ENCODE data around the gene VPS4B.
A peak's percentile ranks its signal among the peaks of the same experiment; 100 is the strongest.

VPS4B gene

GRCh38 chr18:63445037-63445436 lies 22.8 kb upstream of the VPS4B start:
- no peak for DNase-seq
- H3K4me1 ChIP-seq (ENCODE audit: control extremely low read depth in 1 of 4, control insufficient read depth in 4 of 4, insufficient read depth in 4 of 4, low read length in 3 of 4) = peaks cover 0 to 10% (median 6%) of the 10 kb centered on the region in 4 experiments
- no peaks in the 10 kb centered on the region for H3K36me3 ChIP-seq (ENCODE audit: control insufficient read depth in 4 of 4, insufficient read depth in 4 of 4, low read length in 3 of 4)
- POLR2A ChIA-PET = no interaction called here
- H3K9me3 ChIP-seq (ENCODE audit: control extremely low read depth in 1 of 5, control insufficient read depth in 4 of 5, insufficient read depth in 2 of 5, low read depth in 1 of 5, low read length in 4 of 5) = no peaks in the 10 kb centered on the region
- CTCF ChIA-PET = interaction anchor here (0.7 to 1.5 kb wide), 6 partner anchors 8 to 869 kb away, joined by 3 to 6 read pairs (median 3); partner anchors contain the start of gene VPS4B
- H3K27ac ChIP-seq (ENCODE audit: insufficient read depth in 1 of 2, low read depth in 1 of 2, low read length in 2 of 2, poor library complexity in 1 of 2, severe bottlenecking in 2 of 2) = no peak overlapping the region
- H3K27me3 ChIP-seq (replicated peaks in 2 of 5; ENCODE audit: control insufficient read depth in 4 of 5, insufficient read depth in 5 of 5, low read length in 4 of 5) = no peaks in the 10 kb centered on the region
- H3K4me3 ChIP-seq (ENCODE audit: control insufficient read depth in 1 of 7, extremely low read depth in 1 of 7, insufficient read depth in 4 of 7, low read depth in 2 of 7, low read length in 6 of 7) = no peak overlapping the region
- WGBS (ENCODE audit: insufficient coverage) = 83% methylated on average over 1 of the region's 2 CpGs

GRCh38 chr18:63444580-63444979 lies 22.3 kb upstream of the VPS4B start:
- DNase-seq = peak; percentile 34 to 93 (median 86)
- no peaks in the 10 kb centered on the region for H3K27me3 ChIP-seq (replicated peaks in 2 of 5; ENCODE audit: control insufficient read depth in 4 of 5, insufficient read depth in 5 of 5, low read length in 4 of 5)
- no peaks in the 10 kb centered on the region for H3K9me3 ChIP-seq (ENCODE audit: control extremely low read depth in 1 of 5, control insufficient read depth in 4 of 5, insufficient read depth in 2 of 5, low read depth in 1 of 5, low read length in 4 of 5)
- no peaks in the 10 kb centered on the region for H3K36me3 ChIP-seq (ENCODE audit: control insufficient read depth in 4 of 4, insufficient read depth in 4 of 4, low read length in 3 of 4)
- no peak overlapping the region for H3K27ac ChIP-seq (ENCODE audit: insufficient read depth in 1 of 2, low read depth in 1 of 2, low read length in 2 of 2, poor library complexity in 1 of 2, severe bottlenecking in 2 of 2)
- no peak overlapping the region for H3K4me3 ChIP-seq (ENCODE audit: control insufficient read depth in 1 of 7, extremely low read depth in 1 of 7, insufficient read depth in 4 of 7, low read depth in 2 of 7, low read length in 6 of 7)
- H3K4me1 ChIP-seq (ENCODE audit: control extremely low read depth in 1 of 4, control insufficient read depth in 4 of 4, insufficient read depth in 4 of 4, low read length in 3 of 4) = peaks cover 0 to 10% (median 6%) of the 10 kb centered on the region in 4 experiments
- POLR2A ChIA-PET = no interaction called here
- CTCF ChIA-PET = interaction anchor here (0.7 to 1.5 kb wide), 6 partner anchors 8 to 869 kb away, joined by 3 to 6 read pairs (median 3); partner anchors contain the start of gene VPS4B
- 67% methylated on average over 1 of the region's 6 CpGs for WGBS (ENCODE audit: insufficient coverage)

GRCh38 chr18:63443829-63444228 lies 21.6 kb upstream of the VPS4B start:
- Histone ChIP-seq H3K9me3 (ENCODE audit: control extremely low read depth in 1 of 5, control insufficient read depth in 4 of 5, insufficient read depth in 2 of 5, low read depth in 1 of 5, low read length in 4 of 5) (no peaks in the 10 kb centered on the region), H3K27me3 (replicated peaks in 2 of 5; ENCODE audit: control insufficient read depth in 4 of 5, insufficient read depth in 5 of 5, low read length in 4 of 5) (no peaks in the 10 kb centered on the region), H3K27ac (ENCODE audit: insufficient read depth in 1 of 2, low read depth in 1 of 2, low read length in 2 of 2, poor library complexity in 1 of 2, severe bottlenecking in 2 of 2) (no peak overlapping the region), H3K36me3 (ENCODE audit: control insufficient read depth in 4 of 4, insufficient read depth in 4 of 4, low read length in 3 of 4) (no peaks in the 10 kb centered on the region), H3K4me1 (ENCODE audit: control extremely low read depth in 1 of 4, control insufficient read depth in 4 of 4, insufficient read depth in 4 of 4, low read length in 3 of 4) (peaks cover 0 to 12% (median 6%) of the 10 kb centered on the region in 4 experiments), H3K4me3 (ENCODE audit: control insufficient read depth in 1 of 7, extremely low read depth in 1 of 7, insufficient read depth in 4 of 7, low read depth in 2 of 7, low read length in 6 of 7) (no peak overlapping the region)
- DNase-seq = no peak
- ChIA-PET CTCF (interaction anchor here (1.1 kb wide), 1 partner anchor 22 kb away, joined by 3 read pairs; the partner anchor contains the start of gene VPS4B), POLR2A (no interaction called here)
- 97% methylated on average over 5 of the region's 6 CpGs for WGBS (ENCODE audit: insufficient coverage)

GRCh38 chr18:63440881-63441280 lies 18.6 kb upstream of the VPS4B start:
- Histone ChIP-seq H3K27me3 (replicated peaks in 2 of 5; ENCODE audit: control insufficient read depth in 4 of 5, insufficient read depth in 5 of 5, low read length in 4 of 5) (no peaks in the 10 kb centered on the region), H3K27ac (ENCODE audit: insufficient read depth in 1 of 2, low read depth in 1 of 2, low read length in 2 of 2, poor library complexity in 1 of 2, severe bottlenecking in 2 of 2) (no peak overlapping the region), H3K36me3 (ENCODE audit: control insufficient read depth in 4 of 4, insufficient read depth in 4 of 4, low read length in 3 of 4) (no peaks in the 10 kb centered on the region), H3K4me1 (ENCODE audit: control extremely low read depth in 1 of 4, control insufficient read depth in 4 of 4, insufficient read depth in 4 of 4, low read length in 3 of 4) (peaks cover 0 to 12% (median 6%) of the 10 kb centered on the region in 4 experiments), H3K4me3 (ENCODE audit: control insufficient read depth in 1 of 7, extremely low read depth in 1 of 7, insufficient read depth in 4 of 7, low read depth in 2 of 7, low read length in 6 of 7) (no peak overlapping the region), H3K9me3 (ENCODE audit: control extremely low read depth in 1 of 5, control insufficient read depth in 4 of 5, insufficient read depth in 2 of 5, low read depth in 1 of 5, low read length in 4 of 5) (no peaks in the 10 kb centered on the region)
- 83% methylated on average over 3 of the region's 5 CpGs for WGBS (ENCODE audit: insufficient coverage)
- CTCF ChIA-PET = interaction anchor here (0.7 to 5.4 kb wide), 4 partner anchors 98 to 858 kb away, joined by 3 to 66 read pairs (median 3); no protein-coding TSS in a partner anchor
- no peak for DNase-seq
- POLR2A ChIA-PET = no interaction called here

GRCh38 chr18:63440219-63440618 lies 17.9 kb upstream of the VPS4B start:
- no peak for DNase-seq
- H3K4me1 ChIP-seq (ENCODE audit: control extremely low read depth in 1 of 4, control insufficient read depth in 4 of 4, insufficient read depth in 4 of 4, low read length in 3 of 4) = peaks cover 0 to 12% (median 6%) of the 10 kb centered on the region in 4 experiments
- no peaks in the 10 kb centered on the region for H3K27me3 ChIP-seq (replicated peaks in 2 of 5; ENCODE audit: control insufficient read depth in 4 of 5, insufficient read depth in 5 of 5, low read length in 4 of 5)
- ChIA-PET CTCF (interaction anchor here (1.1 to 5.4 kb wide), 10 partner anchors 10 to 857 kb away, joined by 3 to 66 read pairs (median 5); partner anchors contain the start of gene VPS4B), POLR2A (no interaction called here)
- WGBS (ENCODE audit: insufficient coverage) = no CpG with 5 or more reads among the region's 1 CpG
- no peak overlapping the region for H3K27ac ChIP-seq (ENCODE audit: insufficient read depth in 1 of 2, low read depth in 1 of 2, low read length in 2 of 2, poor library complexity in 1 of 2, severe bottlenecking in 2 of 2)
- H3K9me3 ChIP-seq (ENCODE audit: control extremely low read depth in 1 of 5, control insufficient read depth in 4 of 5, insufficient read depth in 2 of 5, low read depth in 1 of 5, low read length in 4 of 5) = no peaks in the 10 kb centered on the region
- no peaks in the 10 kb centered on the region for H3K36me3 ChIP-seq (ENCODE audit: control insufficient read depth in 4 of 4, insufficient read depth in 4 of 4, low read length in 3 of 4)
- no peak overlapping the region for H3K4me3 ChIP-seq (ENCODE audit: control insufficient read depth in 1 of 7, extremely low read depth in 1 of 7, insufficient read depth in 4 of 7, low read depth in 2 of 7, low read length in 6 of 7)

- H3K4me1 ChIP-seq (ENCODE audit: control extremely low read depth in 1 of 4, control insufficient read depth in 4 of 4, insufficient read depth in 4 of 4, low read length in 3 of 4) = peaks cover 0 to 3% (median under 1%) of the 10 kb centered on the region in 4 experiments
- no peaks in the 10 kb centered on the region for H3K9me3 ChIP-seq (ENCODE audit: control extremely low read depth in 1 of 5, control insufficient read depth in 4 of 5, insufficient read depth in 2 of 5, low read depth in 1 of 5, low read length in 4 of 5)
- H3K27ac ChIP-seq (ENCODE audit: insufficient read depth in 1 of 2, low read depth in 1 of 2, low read length in 2 of 2, poor library complexity in 1 of 2, severe bottlenecking in 2 of 2) = no peak overlapping the region
- CTCF ChIA-PET = interaction anchor here (0.6 to 5.4 kb wide), 23 partner anchors 9 to 1015 kb away, joined by 3 to 66 read pairs (median 4); partner anchors contain the start of gene VPS4B
- no peak overlapping the region for H3K4me3 ChIP-seq (ENCODE audit: control insufficient read depth in 1 of 7, extremely low read depth in 1 of 7, insufficient read depth in 4 of 7, low read depth in 2 of 7, low read length in 6 of 7)
- POLR2A ChIA-PET = no interaction called here
- WGBS (ENCODE audit: insufficient coverage) = 0% methylated on average over 4 of the region's 6 CpGs
- no peaks in the 10 kb centered on the region for H3K36me3 ChIP-seq (ENCODE audit: control insufficient read depth in 4 of 4, insufficient read depth in 4 of 4, low read length in 3 of 4)
- H3K27me3 ChIP-seq (replicated peaks in 2 of 5; ENCODE audit: control insufficient read depth in 4 of 5, insufficient read depth in 5 of 5, low read length in 4 of 5) = no peaks in the 10 kb centered on the region
- DNase-seq = peak; percentile 70 to 82 (median 79)
Measured at GRCh38 chr18:63439334-63439733, 17.1 kb upstream of the VPS4B start.

- Histone ChIP-seq H3K4me3 (ENCODE audit: control insufficient read depth in 1 of 7, extremely low read depth in 1 of 7, insufficient read depth in 4 of 7, low read depth in 2 of 7, low read length in 6 of 7) (no peak overlapping the region), H3K27ac (ENCODE audit: insufficient read depth in 1 of 2, low read depth in 1 of 2, low read length in 2 of 2, poor library complexity in 1 of 2, severe bottlenecking in 2 of 2) (no peak overlapping the region), H3K36me3 (ENCODE audit: control insufficient read depth in 4 of 4, insufficient read depth in 4 of 4, low read length in 3 of 4) (no peaks in the 10 kb centered on the region), H3K4me1 (ENCODE audit: control extremely low read depth in 1 of 4, control insufficient read depth in 4 of 4, insufficient read depth in 4 of 4, low read length in 3 of 4) (peaks cover 0 to 2% (median 0%) of the 10 kb centered on the region in 4 experiments), H3K9me3 (ENCODE audit: control extremely low read depth in 1 of 5, control insufficient read depth in 4 of 5, insufficient read depth in 2 of 5, low read depth in 1 of 5, low read length in 4 of 5) (no peaks in the 10 kb centered on the region), H3K27me3 (replicated peaks in 2 of 5; ENCODE audit: control insufficient read depth in 4 of 5, insufficient read depth in 5 of 5, low read length in 4 of 5) (no peaks in the 10 kb centered on the region)
- ChIA-PET CTCF (interaction anchor here (0.7 to 5.4 kb wide), 17 partner anchors 13 to 1014 kb away, joined by 3 to 66 read pairs (median 4); partner anchors contain the start of gene VPS4B), POLR2A (no interaction called here)
- no peak for DNase-seq
- WGBS (ENCODE audit: insufficient coverage) = 100% methylated on average over 1 of the region's 2 CpGs
Measured at GRCh38 chr18:63438181-63438580, 15.9 kb upstream of the VPS4B start.

Measured in common myeloid progenitor, CD34-positive (primary cell).